Stimulated activated CD4-positive, alpha-beta T cell treated with anti-CD3 and anti-CD28 coated beads, Interleukin-15, amount 100 ng/mL, for 24 hours (primary cell): Measurements from ENCODE around the gene KCNMB4.

Experiments
- DNase-seq: peaks from one replicate; pipeline ENCODE4 v3.0.0-alpha.2; 2020

The KCNMB4 gene

GRCh38 chr12:70448371-70448770 is 82.3 kb downstream of the KCNMB4 start:
- no peak for DNase-seq

GRCh38 chr12:70449074-70449752 is 83.1 kb downstream of the KCNMB4 start:
- DNase-seq: no peak

GRCh38 chr12:70449753-70450341 is 83.8 kb downstream of the KCNMB4 start:
- no peak for DNase-seq

GRCh38 chr12:70451528-70451927 is 85.4 kb downstream of the KCNMB4 start:
- no peak for DNase-seq

- DNase-seq: no peak
These were observed 90.9 kb downstream of the KCNMB4 start for GRCh38 chr12:70456953-70457352.

- DNase-seq: no peak
These were observed 93.7 kb downstream of the KCNMB4 start for GRCh38 chr12:70459786-70460185.

- no peak for DNase-seq
These were observed 97.9 kb downstream of the KCNMB4 start for GRCh38 chr12:70463997-70464396.

- DNase-seq: no peak
These were observed 100.7 kb downstream of the KCNMB4 start for GRCh38 chr12:70466753-70467152.

- DNase-seq: no peak
These were observed 101.4 kb downstream of the KCNMB4 start for GRCh38 chr12:70467476-70467875.

GRCh38 chr12:70467918-70468733 is 102.0 kb downstream of the KCNMB4 start:
- DNase-seq: no peak

GRCh38 chr12:70468741-70469140 is 102.7 kb downstream of the KCNMB4 start:
- no peak for DNase-seq

- no peak for DNase-seq
These were observed 103.2 kb downstream of the KCNMB4 start for GRCh38 chr12:70469221-70469820.

GRCh38 chr12:70482764-70483163 is 116.7 kb downstream of the KCNMB4 start:
- DNase-seq: no peak
